Suprapubic skin (tissue), 3 donors: ENCODE data around the gene CCDC167.

Experiments used
- CTCF ChIP-seq, 2 donors: fragments of 200-600 bp in 1 of 2; fragments of 450-650 bp in 1 of 2; sonication (generic) in 1 of 2; IDR thresholded peaks; one replicate each; pipeline ENCODE4 v1.5.1; 2016 to 2019; ENCODE audit warnings: antibody characterized with exemption in 2 of 2, mild to moderate bottlenecking in 1 of 2, moderate library complexity in 1 of 2
- POLR2A ChIP-seq, 2 donors: fragments of 450-650 bp; IDR thresholded peaks; one replicate each; pipeline ENCODE4 v1.6.1; 2017; ENCODE audit warnings: antibody characterized with exemption in 2 of 2, mild to moderate bottlenecking in 2 of 2, moderate library complexity in 2 of 2

- TF ChIP-seq CTCF (IDR thresholded peaks at IDR 0.05) = no peak
- TF ChIP-seq POLR2A (IDR thresholded peaks at IDR 0.05) = no peak
These were observed 31.3 kb upstream of the CCDC167 start for GRCh38 chr6:37531026-37531425.
